SU-DHL-6 (cell line): ENCODE results near the gene C6orf58.
"Not testable (repeated sequence)": the region's sequence is repeated elsewhere in the genome, so short reads cannot be mapped to it uniquely, and the experiment has no call there.

Source experiments
- H2AFZ ChIP-seq: fragments of 200-600 bp; sonication (generic); 2 replicates; pipeline ENCODE4 v1.6.1; 2014; ENCODE audit warnings: low read depth, mild to moderate bottlenecking, moderate library complexity, mixed read lengths, antibody characterized with exemption, low read length; ENCODE audit not compliant: severe bottlenecking
- H3F3A ChIP-seq: fragments of 200-600 bp; shearing (Covaris generic); 2 replicates; pipeline ENCODE4 v1.6.0; 2016; ENCODE audit warnings: antibody characterized with exemption, mild to moderate bottlenecking; ENCODE audit not compliant: insufficient read depth
- H3K27ac ChIP-seq: fragments of 200-600 bp; sonication (generic); 2 replicates; pipeline ENCODE4 v1.5.1; 2016; ENCODE audit warnings: low read depth, mild to moderate bottlenecking, low read length, moderate library complexity, mixed read lengths
- H3K27me3 ChIP-seq: fragments of 200-600 bp; sonication (generic), shearing (Covaris generic); 2 replicates; pipeline ENCODE4 v1.6.0; 2014; ENCODE audit warnings: mild to moderate bottlenecking, low read length
- H3K36me3 ChIP-seq: fragments of 200-600 bp; sonication (generic); 2 replicates; pipeline ENCODE4 v1.6.1; 2014; ENCODE audit warnings: mild to moderate bottlenecking, low read length, mixed read lengths
- H3K4me2 ChIP-seq: fragments of 300-600, 200-600 bp; shearing (Covaris generic), sonication (generic); 2 replicates; pipeline ENCODE4 v1.6.0; 2014; ENCODE audit warnings: low read length, low read depth, mild to moderate bottlenecking; ENCODE audit not compliant: poor library complexity, severe bottlenecking
- H3K4me3 ChIP-seq: fragments of 200-600 bp; sonication (generic); 2 replicates; pipeline ENCODE4 v1.5.1; 2014; ENCODE audit warnings: antibody characterized with exemption, low read length, mild to moderate bottlenecking, mixed read lengths; ENCODE audit not compliant: insufficient read depth, poor library complexity, severe bottlenecking
- H3K79me2 ChIP-seq: fragments of 200-600 bp; sonication (generic); 2 replicates; pipeline ENCODE4 v1.6.1; 2014; ENCODE audit warnings: mild to moderate bottlenecking, low read length, moderate library complexity; ENCODE audit not compliant: insufficient read depth
- H3K9ac ChIP-seq: fragments of 200-600 bp; sonication (generic); 2 replicates; pipeline ENCODE4 v1.7.0; 2014; ENCODE audit warnings: mild to moderate bottlenecking, low read length
- H3K9me2 ChIP-seq: fragments of 200-600 bp; sonication (generic); replicated peaks from 2 replicates; pipeline ENCODE4 v1.6.1; 2014; ENCODE audit warnings: low read length; ENCODE audit not compliant: insufficient read depth
- H3K9me3 ChIP-seq: fragments of 200-600 bp; sonication (generic); 2 replicates; pipeline ENCODE4 v1.6.1; 2014; ENCODE audit warnings: low read length, mixed read lengths; ENCODE audit not compliant: insufficient read depth
- H4K20me1 ChIP-seq: fragments of 200-600 bp; sonication (generic); 2 replicates; pipeline ENCODE4 v1.6.1; 2014; ENCODE audit warnings: low read depth, mild to moderate bottlenecking, antibody characterized with exemption, low read length, moderate library complexity, mixed read lengths
- EZH2phosphoT487 ChIP-seq: fragments of 200-600 bp; sonication (generic), shearing (Covaris generic); conservative IDR thresholded peaks from 2 replicates; pipeline ENCODE4 v1.6.1; 2018; ENCODE audit warnings: mild to moderate bottlenecking, antibody characterized with exemption, low read length, moderate library complexity, mixed read lengths
- TF ChIP-seq, protein P1 (sequence below): fragments of 200-600 bp; sonication (generic); IDR thresholded peaks from one replicate; pipeline ENCODE4 v1.5.1; 2017; ENCODE audit warnings: antibody characterized with exemption, mild to moderate bottlenecking, low read length, moderate library complexity; ENCODE audit not compliant: insufficient read depth, poor library complexity, severe bottlenecking

The C6orf58 gene

DNA sequence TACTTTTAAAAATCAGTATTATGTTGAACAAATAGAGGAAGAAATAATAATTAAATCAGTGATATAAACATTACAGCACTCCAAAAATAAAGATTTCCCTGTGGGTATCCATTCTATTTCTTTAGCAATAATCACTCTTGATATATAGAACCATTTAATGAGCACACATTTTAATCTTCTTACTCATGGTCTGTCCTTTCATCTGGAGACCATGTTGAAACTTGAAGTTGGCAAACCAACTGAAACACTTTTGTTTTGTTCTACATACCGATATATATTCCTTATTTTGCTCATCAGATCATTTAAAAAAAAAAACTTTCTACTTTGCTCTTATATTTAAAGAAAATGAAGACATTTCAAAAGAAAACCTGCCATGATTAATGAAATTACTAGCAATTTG is 13.4 kb downstream of the C6orf58 start:
- Histone ChIP-seq H3K4me2 (no peak overlapping the region), H3K4me3 (no peak overlapping the region), H3F3A (no peaks in the 10 kb centered on the region), H3K36me3 (no peaks in the 10 kb centered on the region), H2AFZ (no peak overlapping the region), H3K9ac (no peak overlapping the region), H3K79me2 (no peaks in the 10 kb centered on the region), H3K9me3 (no peaks in the 10 kb centered on the region), H3K27ac (no peak overlapping the region), H3K9me2 (no peaks in the 10 kb centered on the region), H3K27me3 (no peaks in the 10 kb centered on the region), H4K20me1 (no peaks in the 10 kb centered on the region)
- TF ChIP-seq EZH2phosphoT487, result no peak
- TF ChIP-seq, protein P1, sequence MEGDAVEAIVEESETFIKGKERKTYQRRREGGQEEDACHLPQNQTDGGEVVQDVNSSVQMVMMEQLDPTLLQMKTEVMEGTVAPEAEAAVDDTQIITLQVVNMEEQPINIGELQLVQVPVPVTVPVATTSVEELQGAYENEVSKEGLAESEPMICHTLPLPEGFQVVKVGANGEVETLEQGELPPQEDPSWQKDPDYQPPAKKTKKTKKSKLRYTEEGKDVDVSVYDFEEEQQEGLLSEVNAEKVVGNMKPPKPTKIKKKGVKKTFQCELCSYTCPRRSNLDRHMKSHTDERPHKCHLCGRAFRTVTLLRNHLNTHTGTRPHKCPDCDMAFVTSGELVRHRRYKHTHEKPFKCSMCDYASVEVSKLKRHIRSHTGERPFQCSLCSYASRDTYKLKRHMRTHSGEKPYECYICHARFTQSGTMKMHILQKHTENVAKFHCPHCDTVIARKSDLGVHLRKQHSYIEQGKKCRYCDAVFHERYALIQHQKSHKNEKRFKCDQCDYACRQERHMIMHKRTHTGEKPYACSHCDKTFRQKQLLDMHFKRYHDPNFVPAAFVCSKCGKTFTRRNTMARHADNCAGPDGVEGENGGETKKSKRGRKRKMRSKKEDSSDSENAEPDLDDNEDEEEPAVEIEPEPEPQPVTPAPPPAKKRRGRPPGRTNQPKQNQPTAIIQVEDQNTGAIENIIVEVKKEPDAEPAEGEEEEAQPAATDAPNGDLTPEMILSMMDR, result no peak

GRCh38 chr6:127592964-127593363 is 16.0 kb downstream of the C6orf58 start:
- Histone ChIP-seq H3K27me3 (no peaks in the 10 kb centered on the region), H2AFZ (no peak overlapping the region), H3K4me3 (no peak overlapping the region), H3K9me2 (no peaks in the 10 kb centered on the region), H3K79me2 (no peaks in the 10 kb centered on the region), H3K9me3 (no peaks in the 10 kb centered on the region), H3K9ac (no peak overlapping the region), H3F3A (no peaks in the 10 kb centered on the region), H4K20me1 (no peaks in the 10 kb centered on the region), H3K4me2 (no peak overlapping the region), H3K36me3 (no peaks in the 10 kb centered on the region), H3K27ac (no peak overlapping the region)
- TF ChIP-seq, protein P1, result no peak
- no peak for TF ChIP-seq EZH2phosphoT487

DNA sequence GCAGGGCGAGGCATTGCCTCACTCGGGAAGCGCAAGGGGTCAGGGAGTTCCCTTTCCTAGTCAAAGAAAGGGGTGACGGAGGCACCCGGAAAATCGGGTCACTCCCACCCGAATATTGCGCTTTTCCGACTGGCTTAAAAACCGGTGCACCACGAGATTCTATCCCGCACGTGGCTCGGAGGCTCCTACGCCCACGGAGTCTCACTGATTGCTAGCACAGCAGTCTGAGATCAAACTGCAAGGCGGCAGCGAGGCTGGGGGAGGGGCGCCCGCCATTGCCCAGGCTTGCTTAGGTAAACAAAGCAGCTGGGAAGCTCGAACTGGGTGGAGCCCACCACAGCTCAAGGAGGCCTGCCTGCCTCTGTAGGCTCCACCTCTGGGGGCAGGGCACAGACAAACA is 16.5 kb downstream of the C6orf58 start:
- H3K27ac ChIP-seq, H3F3A ChIP-seq, H3K4me2 ChIP-seq, H3K9ac ChIP-seq, H2AFZ ChIP-seq, H3K79me2 ChIP-seq, H3K9me2 ChIP-seq, H3K27me3 ChIP-seq, H3K36me3 ChIP-seq, H4K20me1 ChIP-seq, H3K9me3 ChIP-seq, H3K4me3 ChIP-seq: not testable (repeated sequence)

GRCh38 chr6:127606131-127606562 is 29.2 kb downstream of the C6orf58 start:
- H3K9me3 ChIP-seq, result no peaks in the 10 kb centered on the region
- no peak overlapping the region for H2AFZ ChIP-seq
- no peak overlapping the region for H3K4me2 ChIP-seq
- no peak overlapping the region for H3K9ac ChIP-seq
- H3K4me3 ChIP-seq, result no peak overlapping the region
- H3K27me3 ChIP-seq, result no peaks in the 10 kb centered on the region
- H3K36me3 ChIP-seq, result no peaks in the 10 kb centered on the region
- H3K27ac ChIP-seq, result no peak overlapping the region
- TF ChIP-seq, protein P1, result no peak
- TF ChIP-seq EZH2phosphoT487, result no peak
- H3F3A ChIP-seq, result no peaks in the 10 kb centered on the region
- H4K20me1 ChIP-seq, result no peaks in the 10 kb centered on the region
- no peaks in the 10 kb centered on the region for H3K9me2 ChIP-seq
- H3K79me2 ChIP-seq, result no peaks in the 10 kb centered on the region
